ENCODE results near the gene GSC. TPM values are rescaled to one million over a fixed set of nuclear protein-coding genes. Genes with fewer than 3 reads are reported as not detected.

The GSC gene
- total RNA-seq = 2.8 and 19.2 TPM in 2 replicates

DNA sequence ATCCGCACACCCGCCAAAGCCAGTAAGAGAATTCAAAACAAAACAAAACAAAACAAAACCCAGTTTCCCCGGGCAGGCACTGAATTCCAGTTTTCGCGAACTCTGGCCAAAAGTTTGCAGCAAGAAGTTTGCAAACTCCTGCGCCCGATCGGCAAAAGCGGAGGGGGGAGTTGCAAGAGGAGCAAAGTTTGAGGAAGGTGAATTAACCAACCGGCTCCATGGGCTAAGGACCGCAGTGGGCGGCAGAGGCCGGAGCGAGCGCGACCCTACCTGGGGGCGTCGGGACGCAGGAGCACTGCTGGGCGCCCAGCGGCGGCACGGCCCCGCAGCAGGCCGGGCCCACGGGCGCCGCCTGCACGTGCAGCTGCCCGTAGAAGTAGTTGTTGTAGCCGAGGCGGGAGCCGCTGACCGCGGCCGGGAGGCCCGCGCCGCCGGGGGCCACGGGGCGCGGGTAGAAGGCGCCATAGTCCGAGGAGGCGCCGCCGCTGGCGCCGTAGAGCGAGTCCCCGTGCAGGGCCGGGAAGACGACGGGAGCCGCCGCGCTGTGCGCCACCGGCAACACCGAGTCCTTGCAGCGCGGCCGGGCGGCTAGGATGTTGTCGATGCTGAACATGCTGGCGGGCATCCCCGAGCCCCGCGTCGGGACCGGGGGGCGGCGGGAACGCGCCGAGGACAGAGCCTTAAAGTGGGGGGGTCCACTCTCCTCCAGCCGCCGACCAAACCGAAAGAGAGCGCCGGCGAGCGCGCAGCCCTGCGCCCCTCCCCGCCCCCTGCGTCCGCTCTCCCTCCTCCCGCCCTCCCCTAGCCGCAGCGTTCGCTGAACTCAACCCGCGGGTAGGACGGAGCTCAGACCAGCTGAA lies at the start of gene GSC:
Gene GSC, minus strand, starts transcription at position 723 of the 860 bp plus-strand sequence. Its CDS starts 98 bp downstream, at position 625.

Other genes with a start within 250 kb of the GSC start
- gene SERPINA4, start 208.7 kb downstream of the GSC start, total RNA-seq = not detected in 2 replicates
- gene SERPINA5, start 188.7 kb downstream of the GSC start, total RNA-seq = 0.47 TPM in 1 of 2 replicates, not detected in the other
- gene SERPINA3, start 157.7 kb downstream of the GSC start, total RNA-seq = 63.4 and 80.7 TPM in 2 replicates